GM12878 (cell line): Measurements from ENCODE around the gene EDN3. TPM values are rescaled to one million over a fixed set of nuclear protein-coding genes. Genes with fewer than 3 reads are reported as not detected.

Experiments
- ATAC-seq: fragments of 200-7000 bp; cut with Tn5 transposase; 3 replicates; pipeline ENCODE4 v1.9.1; 2020; ENCODE audit warnings: mild to moderate bottlenecking, moderate library complexity
- BruUV-seq: library from RNA; stranded (reverse); fragments of 400-500 nt; replicated peaks from 2 replicates; lab custom pipeline; 2021; lab: Mats Ljungman, UMichigan
- CTCF ChIA-PET: fragments of 300-600 bp; sonication (Branson Sonifier 250); formaldehyde crosslinking; extraction: SDS; loops from one replicate; lab custom pipeline; 2021; ENCODE audit warnings: inconsistent platforms; lab: Yijun Ruan, JAX
- POLR2A ChIA-PET: fragments of 350-600 bp; formaldehyde crosslinking; extraction: SDS; loops from one replicate; lab custom pipeline; 2021; ENCODE audit warnings: inconsistent platforms; lab: Charles Lee
- RAD21 ChIA-PET: fragments of 300-600 bp; sonication (Branson Sonifier 250); formaldehyde crosslinking; loops from one replicate; lab custom pipeline; 2023; ENCODE audit warnings: antibody characterized with exemption; ENCODE audit not compliant: unreplicated experiment; lab: Charles Lee
- SMC1A ChIA-PET: fragments of 300-600 bp; sonication (Branson Sonifier 250); formaldehyde crosslinking; loops from one replicate; lab custom pipeline; 2023; ENCODE audit not compliant: unreplicated experiment, uncharacterized antibody; lab: Charles Lee
- DNase-seq: peaks from one replicate; pipeline ENCODE4 v3.0.0-alpha.2; 2011; ENCODE audit warnings: low read depth, low spot score
- FAIRE-seq: peaks from 3 replicates; lab custom pipeline; 2011; peaks lifted over from hg19 to GRCh38; lab: Jason Lieb, UNC
- H2AFZ ChIP-seq: 2 replicates; pipeline ENCODE4 v1.6.0; 2011; ENCODE audit warnings: low read depth, low read length, control low read depth; ENCODE audit not compliant: control insufficient read depth
- H3K27ac ChIP-seq: 2 replicates; pipeline ENCODE4 v1.5.1; 2011; ENCODE audit warnings: control low read depth; ENCODE audit not compliant: control insufficient read depth, insufficient read depth
- H3K27me3 ChIP-seq, 2 experiments: replicated peaks in 1 of 2; 2 replicates each; pipeline versions ENCODE4 v1.6.0 to v1.6.1; 2011; ENCODE audit warnings: low read length in 1 of 2; ENCODE audit not compliant: control insufficient read depth in 2 of 2, insufficient read depth in 2 of 2
- H3K36me3 ChIP-seq, 2 experiments: 2 replicates each; pipeline ENCODE4 v1.5.1; 2011; ENCODE audit warnings: low read length in 1 of 2; ENCODE audit not compliant: control insufficient read depth in 2 of 2, insufficient read depth in 2 of 2
- H3K4me1 ChIP-seq: 2 replicates; pipeline ENCODE4 v1.6.1; 2011; ENCODE audit warnings: mild to moderate bottlenecking, low read length, moderate library complexity, mixed read lengths; ENCODE audit not compliant: control insufficient read depth, insufficient read depth
- H3K4me2 ChIP-seq: 2 replicates; pipeline ENCODE4 v1.6.0; 2011; ENCODE audit warnings: control low read depth; ENCODE audit not compliant: control insufficient read depth, insufficient read depth
- H3K4me3 ChIP-seq: fragments of 200-600 bp; sonication (generic); 2 replicates; pipeline ENCODE4 v1.5.1; 2016
- H3K79me2 ChIP-seq: 2 replicates; pipeline ENCODE4 v1.6.0; 2011; ENCODE audit warnings: low read length; ENCODE audit not compliant: control insufficient read depth, insufficient read depth
- H3K9ac ChIP-seq: 2 replicates; pipeline ENCODE4 v1.8.0; 2011; ENCODE audit warnings: low read length, control low read depth, mixed read lengths; ENCODE audit not compliant: control insufficient read depth, insufficient read depth
- H3K9me3 ChIP-seq: replicated peaks from 3 replicates; pipeline ENCODE4 v1.5.1; 2011; ENCODE audit warnings: mild to moderate bottlenecking, low read length; ENCODE audit not compliant: control insufficient read depth, insufficient read depth
- H4K20me1 ChIP-seq: 2 replicates; pipeline ENCODE4 v1.6.0; 2011; ENCODE audit not compliant: control insufficient read depth, insufficient read depth
- BACH1 ChIP-seq: fragments of 450-650 bp; IDR thresholded peaks from 2 replicates; pipeline ENCODE4 v1.6.1; 2017; ENCODE audit warnings: mild to moderate bottlenecking, borderline replicate concordance
- CHD1 ChIP-seq: IDR thresholded peaks from 2 replicates; pipeline ENCODE4 v1.6.1; 2012; ENCODE audit warnings: low read depth, low read length, improper control_type of control experiment
- ELK1 ChIP-seq: IDR thresholded peaks from 2 replicates; pipeline ENCODE4 v1.6.1; 2012; ENCODE audit warnings: low read depth, low read length, improper control_type of control experiment
- IRF4 ChIP-seq: IDR thresholded peaks from 2 replicates; pipeline ENCODE4 v1.6.1; 2011; ENCODE audit warnings: low read depth, low read length
- JUNB ChIP-seq: IDR thresholded peaks from 2 replicates; pipeline ENCODE4 v1.6.1; 2016; ENCODE audit warnings: antibody characterized with exemption, mild to moderate bottlenecking
- JUND ChIP-seq: IDR thresholded peaks from 2 replicates; pipeline ENCODE4 v1.6.1; 2012; ENCODE audit warnings: low read depth, mild to moderate bottlenecking, low read length, improper control_type of control experiment, moderate library complexity
- MXI1 ChIP-seq: fragments of 150-350 bp; IDR thresholded peaks from 2 replicates; pipeline ENCODE4 v1.6.1; 2011; ENCODE audit warnings: low read depth, mild to moderate bottlenecking, inconsistent platforms, low read length, improper control_type of control experiment
- RCOR1 ChIP-seq: conservative IDR thresholded peaks from 2 replicates; pipeline ENCODE4 v1.6.1; 2012; ENCODE audit warnings: low read depth, low read length, improper control_type of control experiment
- REST ChIP-seq: IDR thresholded peaks from 2 replicates; pipeline ENCODE4 v1.6.1; 2012; ENCODE audit warnings: mild to moderate bottlenecking, low read depth, low read length
- RUNX3 ChIP-seq: IDR thresholded peaks from 2 replicates; pipeline ENCODE4 v1.6.1; 2012; ENCODE audit warnings: low read length, inconsistent platforms
- SIX5 ChIP-seq: IDR thresholded peaks from 2 replicates; pipeline ENCODE4 v1.6.1; 2011; ENCODE audit warnings: mild to moderate bottlenecking, low read depth, low read length, moderate library complexity; ENCODE audit not compliant: severe bottlenecking
- SMAD5 ChIP-seq: IDR thresholded peaks from 2 replicates; pipeline ENCODE4 v1.6.1; 2016; ENCODE audit warnings: antibody characterized with exemption, low read depth
- SREBF1 ChIP-seq: IDR thresholded peaks from 2 replicates; pipeline ENCODE4 v1.6.1; 2012; ENCODE audit warnings: mild to moderate bottlenecking, low read length
- STAT1 ChIP-seq: fragments of 450-650 bp; conservative IDR thresholded peaks from 2 replicates; pipeline ENCODE4 v1.6.1; 2014; ENCODE audit warnings: antibody characterized with exemption, mild to moderate bottlenecking
- SUPT20H ChIP-seq: IDR thresholded peaks from 2 replicates; pipeline ENCODE4 v1.6.1; 2011; ENCODE audit warnings: low read depth, mild to moderate bottlenecking, low read length, moderate library complexity, borderline replicate concordance; ENCODE audit not compliant: control insufficient read depth
- ZSCAN29 ChIP-seq: fragments of 450-650 bp; IDR thresholded peaks from 2 replicates; pipeline ENCODE4 v1.6.1; 2017; ENCODE audit warnings: mild to moderate bottlenecking, moderate library complexity
- in situ Hi-C: fragments of 300-500 bp; cut with MboI; formaldehyde crosslinking; loops from 9 replicates; pipeline ENCODE4 v1.14.3; 2018; ENCODE audit warnings: mixed read lengths
- intact Hi-C: fragments of 100-400 bp; cut with micrococcal nuclease; formaldehyde crosslinking; loops from one replicate; pipeline ENCODE4 v1.14.2; 2022; ENCODE audit not compliant: unreplicated experiment
- polyA plus RNA-seq, 11 experiments: library from polyadenylated mRNA; depleted of rRNA in 4 of 11; unstranded in 6 of 11; stranded (reverse) in 5 of 11; fragments of >200 nt; fragmentation: Nextera tagmentation in 4 of 11; fragmentation: Illumina TruSeq in 1 of 11; extraction: Ambion mirVana in 4 of 11; extraction: Trizol in 1 of 11; gene quantifications; 1 replicate in 1 of 11; 2 replicates in 10 of 11; pipeline versions ENCODE4 v1.2.1 to v1.2.3, GENCODE V29; 2011 to 2016; ENCODE audit warnings: inconsistent platforms in 2 of 11, missing spikeins in 2 of 11, low read depth in 1 of 11
- total RNA-seq, 4 experiments: library from RNA; depleted of rRNA in 3 of 4; stranded (reverse); fragments of >200 nt in 3 of 4; fragmentation: Illumina TruSeq in 1 of 4; extraction: Trizol in 1 of 4; gene quantifications; 2 replicates each; pipeline versions ENCODE4 v1.2.1 to v1.2.3, GENCODE V29; 2013 to 2021
- TF ChIP-seq, protein P1 (sequence below): fragments of 450-650 bp; IDR thresholded peaks from 2 replicates; pipeline ENCODE4 v1.6.1; 2014; ENCODE audit warnings: mild to moderate bottlenecking

EDN3 gene
- total and polyA plus RNA-seq, 10 of the 15 experiments (the other 5 are each of a cell fraction or from before 2014, with no cell fraction given) = not detected

- no peaks in the 10 kb centered on the region for H3K9me3 ChIP-seq
- CTCF ChIA-PET = interaction anchor here (1.1 kb wide), 1 partner anchor 12 kb away, joined by 3 read pairs; no protein-coding TSS in a partner anchor
- POLR2A ChIA-PET = no interaction called here
Observed at GRCh38 chr20:59265298-59265697, 35.1 kb upstream of the EDN3 start.

More at GRCh38 chr20:59265298-59265697, 35.1 kb upstream of the EDN3 start:
- no peak overlapping the region for H3K4me3 ChIP-seq
- H3K9ac ChIP-seq = no peak overlapping the region
- no peak overlapping the region for H3K4me2 ChIP-seq
- intact Hi-C loops = no loop called here
- H3K36me3 ChIP-seq = no peaks in the 10 kb centered on the region
- H2AFZ ChIP-seq = no peak overlapping the region
- DNase-seq (no peak), ATAC-seq (no peak), FAIRE-seq (no peak)
- SMC1A ChIA-PET = no interaction called here
- H3K79me2 ChIP-seq = no peaks in the 10 kb centered on the region
- BruUV-seq = no TSS peak
- no peaks in the 10 kb centered on the region for H4K20me1 ChIP-seq
- TF ChIP-seq STAT1 (no peak), SMAD5 (no peak), JUND (no peak), BACH1 (no peak), IRF4 (no peak), SREBF1 (no peak), CHD1 (no peak), ELK1 (no peak), MXI1 (no peak), REST (no peak), ZSCAN29 (no peak), SUPT20H (no peak), JUNB (no peak), RCOR1 (no peak), SIX5 (no peak), RUNX3 (no peak)
- TF ChIP-seq, protein P1, sequence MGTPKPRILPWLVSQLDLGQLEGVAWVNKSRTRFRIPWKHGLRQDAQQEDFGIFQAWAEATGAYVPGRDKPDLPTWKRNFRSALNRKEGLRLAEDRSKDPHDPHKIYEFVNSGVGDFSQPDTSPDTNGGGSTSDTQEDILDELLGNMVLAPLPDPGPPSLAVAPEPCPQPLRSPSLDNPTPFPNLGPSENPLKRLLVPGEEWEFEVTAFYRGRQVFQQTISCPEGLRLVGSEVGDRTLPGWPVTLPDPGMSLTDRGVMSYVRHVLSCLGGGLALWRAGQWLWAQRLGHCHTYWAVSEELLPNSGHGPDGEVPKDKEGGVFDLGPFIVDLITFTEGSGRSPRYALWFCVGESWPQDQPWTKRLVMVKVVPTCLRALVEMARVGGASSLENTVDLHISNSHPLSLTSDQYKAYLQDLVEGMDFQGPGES = no peak
- TF ChIP-seq, all 136 proteins: peak for 0
- H3K27me3 ChIP-seq = no peaks in the 10 kb centered on the region; a peak in 1 of 4 replicates
- in situ Hi-C loops = no loop called here
- H3K27ac ChIP-seq = no peak overlapping the region
- H3K4me1 ChIP-seq = no peaks in the 10 kb centered on the region
- RAD21 ChIA-PET = no interaction called here
